Measurements from ENCODE around the gene TXNDC16.
"Not testable (repeated sequence)": the region's sequence is repeated elsewhere in the genome, so short reads cannot be mapped to it uniquely, and the experiment has no call there.

TXNDC16 gene

GRCh38 chr14:52583544-52583943 lies 31.2 kb upstream of the TXNDC16 start:
- TF ChIP-seq, protein P1, sequence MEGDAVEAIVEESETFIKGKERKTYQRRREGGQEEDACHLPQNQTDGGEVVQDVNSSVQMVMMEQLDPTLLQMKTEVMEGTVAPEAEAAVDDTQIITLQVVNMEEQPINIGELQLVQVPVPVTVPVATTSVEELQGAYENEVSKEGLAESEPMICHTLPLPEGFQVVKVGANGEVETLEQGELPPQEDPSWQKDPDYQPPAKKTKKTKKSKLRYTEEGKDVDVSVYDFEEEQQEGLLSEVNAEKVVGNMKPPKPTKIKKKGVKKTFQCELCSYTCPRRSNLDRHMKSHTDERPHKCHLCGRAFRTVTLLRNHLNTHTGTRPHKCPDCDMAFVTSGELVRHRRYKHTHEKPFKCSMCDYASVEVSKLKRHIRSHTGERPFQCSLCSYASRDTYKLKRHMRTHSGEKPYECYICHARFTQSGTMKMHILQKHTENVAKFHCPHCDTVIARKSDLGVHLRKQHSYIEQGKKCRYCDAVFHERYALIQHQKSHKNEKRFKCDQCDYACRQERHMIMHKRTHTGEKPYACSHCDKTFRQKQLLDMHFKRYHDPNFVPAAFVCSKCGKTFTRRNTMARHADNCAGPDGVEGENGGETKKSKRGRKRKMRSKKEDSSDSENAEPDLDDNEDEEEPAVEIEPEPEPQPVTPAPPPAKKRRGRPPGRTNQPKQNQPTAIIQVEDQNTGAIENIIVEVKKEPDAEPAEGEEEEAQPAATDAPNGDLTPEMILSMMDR (IDR thresholded peaks at IDR 0.05; ENCODE audit: borderline replicate concordance, insufficient read depth, low read depth, low read length), result no peak
- H3K4me3 ChIP-seq (ENCODE audit: low read depth, low read length), result no peak overlapping the region

DNA sequence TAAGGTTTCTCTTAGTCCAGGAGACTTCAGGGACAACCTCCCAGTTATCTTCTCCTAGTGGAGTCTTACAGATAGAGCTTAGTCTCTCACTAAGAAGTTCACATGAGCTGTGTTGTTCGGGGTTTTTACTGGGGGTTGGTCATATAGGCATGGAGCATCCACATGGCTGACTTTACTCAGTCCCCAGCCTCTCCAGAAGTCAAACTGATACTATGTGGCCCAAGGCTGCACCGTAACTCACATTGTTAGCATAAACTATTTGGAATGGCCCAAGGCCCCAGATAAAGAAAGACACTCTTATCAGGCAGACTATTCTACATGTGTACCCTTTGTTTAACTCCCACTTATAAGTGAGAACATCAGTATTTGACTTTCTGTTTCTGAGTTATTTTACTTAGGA lies 23.6 kb upstream of the TXNDC16 start:
- no peak overlapping the region for H3K4me3 ChIP-seq (ENCODE audit: low read depth, low read length)
- TF ChIP-seq, protein P1 (IDR thresholded peaks at IDR 0.05; ENCODE audit: borderline replicate concordance, insufficient read depth, low read depth, low read length), result no peak

DNA sequence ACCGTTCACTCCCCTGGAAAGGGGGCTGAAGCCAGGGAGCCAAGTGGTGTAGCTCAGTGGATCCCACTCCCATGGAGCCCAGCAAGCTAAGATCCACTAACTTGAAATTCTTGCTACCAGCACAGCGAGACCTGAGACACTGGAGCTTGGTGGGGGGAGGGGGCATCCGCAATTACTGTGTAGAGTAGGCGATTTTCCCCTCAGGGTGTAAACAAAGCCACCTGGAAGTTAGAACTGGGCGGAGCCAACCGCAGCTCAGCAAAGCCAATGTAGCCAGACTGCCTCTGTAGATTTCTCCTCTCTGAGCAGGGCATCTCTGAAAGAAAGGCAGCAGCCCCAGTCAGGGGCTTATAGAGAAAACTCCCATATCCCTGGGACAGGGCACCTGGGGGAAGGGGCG lies 16.1 kb upstream of the TXNDC16 start:
- not testable (repeated sequence) for H3K4me3 ChIP-seq (ENCODE audit: low read depth, low read length)

DNA sequence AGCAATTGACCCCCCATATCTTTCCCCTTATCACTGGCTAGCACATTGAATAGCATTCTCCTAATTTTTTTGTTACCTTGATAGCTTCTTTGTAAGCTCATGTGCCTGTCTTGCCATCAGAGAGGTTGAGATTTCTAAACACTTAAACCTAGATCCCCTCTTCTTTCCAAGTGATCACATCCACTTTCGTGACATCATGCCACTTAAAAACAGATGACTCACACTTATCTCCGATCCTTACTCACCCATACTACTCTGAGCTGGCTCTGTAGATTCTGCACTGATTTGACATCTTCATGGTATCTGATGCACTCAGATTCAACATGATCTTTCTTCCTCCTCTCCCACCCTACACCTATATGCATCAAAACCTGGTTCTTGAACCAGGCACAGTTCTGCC lies 10.8 kb upstream of the TXNDC16 start:
- TF ChIP-seq, protein P1 (IDR thresholded peaks at IDR 0.05; ENCODE audit: borderline replicate concordance, insufficient read depth, low read depth, low read length), result no peak
- H3K4me3 ChIP-seq (ENCODE audit: low read depth, low read length), result no peak overlapping the region

DNA sequence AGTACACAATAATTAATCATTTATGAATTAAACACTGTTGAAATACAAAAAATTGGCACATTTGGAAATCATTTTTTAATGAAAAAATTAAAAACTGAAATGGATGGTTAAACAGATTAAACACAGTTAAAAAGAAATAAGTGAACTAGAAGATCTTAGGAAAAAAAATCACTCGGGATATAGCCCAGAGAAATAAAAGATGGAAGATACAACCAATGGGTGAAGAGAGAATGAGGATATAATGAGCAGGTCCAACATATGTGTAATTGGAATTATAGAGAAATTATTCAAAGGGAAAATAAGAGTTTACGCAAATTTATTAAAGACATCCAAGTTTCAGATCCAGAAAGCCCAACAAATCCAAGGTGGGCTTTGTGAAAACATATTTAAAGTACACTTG lies 6.4 kb upstream of the TXNDC16 start:
- TF ChIP-seq, protein P1 (IDR thresholded peaks at IDR 0.05; ENCODE audit: borderline replicate concordance, insufficient read depth, low read depth, low read length), result no peak
- H3K4me3 ChIP-seq (ENCODE audit: low read depth, low read length), result no peak overlapping the region

- TF ChIP-seq, protein P1 (IDR thresholded peaks at IDR 0.05; ENCODE audit: borderline replicate concordance, insufficient read depth, low read depth, low read length), result no peak
These were observed 1.6 kb upstream of the TXNDC16 start for GRCh38 chr14:52553671-52554575.

DNA sequence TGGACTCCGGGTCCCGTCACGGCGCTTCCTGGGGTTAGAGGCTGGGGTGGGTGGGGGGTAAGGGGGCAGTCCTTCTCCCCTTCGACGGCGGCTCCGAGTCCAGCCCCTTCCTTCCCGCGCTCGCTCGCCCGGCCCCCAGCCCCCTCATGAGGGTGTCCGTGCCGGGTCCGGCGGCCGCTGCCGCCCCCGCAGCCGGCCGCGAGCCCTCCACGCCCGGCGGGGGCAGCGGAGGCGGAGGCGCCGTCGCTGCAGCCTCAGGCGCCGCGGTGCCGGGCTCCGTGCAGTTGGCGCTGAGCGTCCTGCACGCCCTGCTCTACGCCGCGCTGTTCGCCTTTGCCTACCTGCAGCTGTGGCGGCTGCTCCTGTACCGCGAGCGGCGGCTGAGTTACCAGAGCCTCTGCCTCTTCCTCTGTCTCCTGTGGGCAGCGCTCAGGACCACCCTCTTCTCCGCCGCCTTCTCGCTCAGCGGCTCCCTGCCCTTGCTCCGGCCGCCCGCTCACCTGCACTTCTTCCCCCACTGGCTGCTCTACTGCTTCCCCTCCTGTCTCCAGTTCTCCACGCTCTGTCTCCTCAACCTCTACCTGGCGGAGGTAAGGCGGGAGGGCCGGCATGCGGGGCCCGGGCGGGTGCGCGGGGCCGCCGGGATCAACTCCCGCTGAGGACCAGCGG lies 831 bp upstream of the TXNDC16 start:
- H3K4me3 ChIP-seq (ENCODE audit: low read depth, low read length), result peak overlapping the region; percentile 85
- TF ChIP-seq, protein P1 (IDR thresholded peaks at IDR 0.05; ENCODE audit: borderline replicate concordance, insufficient read depth, low read depth, low read length), result no peak

More at GRCh38 chr14:52553671-52554575, 1.6 kb upstream of the TXNDC16 start:
- H3K4me3 ChIP-seq (ENCODE audit: low read depth, low read length), result peak overlapping the region; percentile 85

All from GM12875 (cell line).